GM12878 (cell line): ENCODE results near the gene ZDHHC5. TPM values are rescaled to one million over a fixed set of nuclear protein-coding genes. Genes with fewer than 3 reads are reported as not detected.

ENCODE experiments used
- BHLHE40 ChIP-seq, 2 experiments: fragments of 450-650 bp in 1 of 2; IDR thresholded peaks; 2 replicates each; pipeline ENCODE4 v1.6.1; 2011 to 2017; ENCODE audit warnings: low read depth in 2 of 2, borderline replicate concordance in 1 of 2, improper control_type of control experiment in 1 of 2, low read length in 1 of 2, mild to moderate bottlenecking in 1 of 2
- FOXK2 ChIP-seq: fragments of 450-650 bp; IDR thresholded peaks from 2 replicates; pipeline ENCODE4 v1.6.1; 2017; ENCODE audit warnings: mild to moderate bottlenecking, moderate library complexity
- IKZF1 ChIP-seq: fragments of 450-650 bp; conservative IDR thresholded peaks from 2 replicates; pipeline ENCODE4 v1.6.1; 2017; ENCODE audit warnings: antibody characterized with exemption, mild to moderate bottlenecking
- IRF5 ChIP-seq: fragments of 450-650 bp; IDR thresholded peaks from 2 replicates; pipeline ENCODE4 v1.6.1; 2017; ENCODE audit warnings: borderline replicate concordance
- MYB ChIP-seq: fragments of 150-350 bp; IDR thresholded peaks from 2 replicates; pipeline ENCODE4 v1.6.1; 2014; ENCODE audit warnings: mild to moderate bottlenecking, low read depth, low read length, borderline replicate concordance
- NR2C2 ChIP-seq: IDR thresholded peaks from 2 replicates; pipeline ENCODE4 v1.6.1; 2011; ENCODE audit warnings: borderline replicate concordance, low read depth; ENCODE audit not compliant: control insufficient read depth, insufficient read length
- STAT1 ChIP-seq: fragments of 450-650 bp; conservative IDR thresholded peaks from 2 replicates; pipeline ENCODE4 v1.6.1; 2014; ENCODE audit warnings: antibody characterized with exemption, mild to moderate bottlenecking
- TCF12 ChIP-seq: IDR thresholded peaks from 2 replicates; pipeline ENCODE4 v1.6.1; 2011; ENCODE audit warnings: low read depth, mild to moderate bottlenecking, low read length
- ZNF687 ChIP-seq: fragments of 450-650 bp; IDR thresholded peaks from 2 replicates; pipeline ENCODE4 v1.6.1; 2017; ENCODE audit warnings: mild to moderate bottlenecking, moderate library complexity
- polyA plus RNA-seq, 11 experiments: library from polyadenylated mRNA; depleted of rRNA in 4 of 11; unstranded in 6 of 11; stranded (reverse) in 5 of 11; fragments of >200 nt; fragmentation: Nextera tagmentation in 4 of 11; fragmentation: Illumina TruSeq in 1 of 11; extraction: Ambion mirVana in 4 of 11; extraction: Trizol in 1 of 11; gene quantifications; 1 replicate in 1 of 11; 2 replicates in 10 of 11; pipeline versions ENCODE4 v1.2.1 to v1.2.3, GENCODE V29; 2011 to 2016; ENCODE audit warnings: inconsistent platforms in 2 of 11, missing spikeins in 2 of 11, low read depth in 1 of 11
- total RNA-seq, 4 experiments: library from RNA; depleted of rRNA in 3 of 4; stranded (reverse); fragments of >200 nt in 3 of 4; fragmentation: Illumina TruSeq in 1 of 4; extraction: Trizol in 1 of 4; gene quantifications; 2 replicates each; pipeline versions ENCODE4 v1.2.1 to v1.2.3, GENCODE V29; 2013 to 2021

Gene ZDHHC5
- total and polyA plus RNA-seq, 10 of the 15 experiments (the other 5 are each of a cell fraction or from before 2014, with no cell fraction given), result 3.9 to 61.3 (median 37.6) TPM

- TF ChIP-seq IRF5, result no peak
- no peak; the same call in 1 of the 2 replicates for TF ChIP-seq IKZF1
- no peak for TF ChIP-seq TCF12
- TF ChIP-seq FOXK2, result no peak
- no peak for TF ChIP-seq STAT1
- TF ChIP-seq MYB, result no peak
- no peak for TF ChIP-seq ZNF687
- no peak for TF ChIP-seq BHLHE40 (IDR thresholded peaks at IDR 0.05; ENCODE audit: borderline replicate concordance in 1 of 2, low read depth in 2 of 2, low read length in 1 of 2)
- TF ChIP-seq NR2C2, result no peak
- TF ChIP-seq, all 136 proteins: peak for 0
These were observed 28.4 kb upstream of the ZDHHC5 start (continued) for GRCh38 chr11:57639321-57640067.
